Renal cortex interstitium (tissue), 15 donors: ENCODE results near the gene COL15A1. TPM values are rescaled to one million over a fixed set of nuclear protein-coding genes. Genes with fewer than 3 reads are reported as not detected.
A peak's percentile ranks its signal among the peaks of the same experiment; 100 is the strongest.
"Not testable (repeated sequence)": the region's sequence is repeated elsewhere in the genome, so short reads cannot be mapped to it uniquely, and the experiment has no call there.

ENCODE experiments used
- DNase-seq, 11 donors: peaks; one replicate each; pipeline ENCODE4 v3.0.0-alpha.2; 2013; ENCODE audit warnings: low read depth in 9 of 11, low spot score in 4 of 11; ENCODE audit errors: extremely low read depth in 1 of 11
- long read RNA-seq, 16 experiments: transcript quantifications; one replicate each; lab custom pipeline, GENCODE V29; 2026
- polyA plus RNA-seq, 3 donors: library from polyadenylated mRNA; unstranded; fragments of 120-200 nt; gene quantifications; one replicate each; pipeline ENCODE4 v1.2.1, GENCODE V29; 2013; ENCODE audit not compliant: insufficient read length in 3 of 3

COL15A1 gene
- 10 to 100 TPM; 22.2 to 30.3 (median 23.0) TPM for polyA plus RNA-seq
- long read RNA-seq, donor 1, full-length matches to known transcripts: 3 of 3 reads
- long read RNA-seq, donor 1, partial matches to known transcripts: 0 of 3 reads
- long read RNA-seq, donor 1, other reads (novel, unspliced or antisense): 0 of 3 reads
- long read RNA-seq, donor 2: 0 reads
- long read RNA-seq, donor 3, partial matches to known transcripts: 70 of 72 reads
- long read RNA-seq, donor 3, other reads (novel, unspliced or antisense): 0 of 72 reads
- long read RNA-seq, donor 4: 0 reads
- long read RNA-seq, donor 5: 0 reads
- long read RNA-seq, donor 6, partial matches to known transcripts: 0 of 3 reads
- long read RNA-seq, donor 6, other reads (novel, unspliced or antisense): 0 of 3 reads
- long read RNA-seq, donor 7, partial matches to known transcripts: 18 of 18 reads
- long read RNA-seq, donor 7, other reads (novel, unspliced or antisense): 0 of 18 reads
- long read RNA-seq, donor 8, partial matches to known transcripts: 0 of 1 reads
- long read RNA-seq, donor 8, other reads (novel, unspliced or antisense): 0 of 1 reads
- long read RNA-seq, donor 9, partial matches to known transcripts: 28 of 29 reads
- long read RNA-seq, donor 9, other reads (novel, unspliced or antisense): 0 of 29 reads
- long read RNA-seq, donor 10, full-length matches to known transcripts: 3 of 3 reads
- long read RNA-seq, donor 10, partial matches to known transcripts: 0 of 3 reads
- long read RNA-seq, donor 10, other reads (novel, unspliced or antisense): 0 of 3 reads
- long read RNA-seq, donor 11, partial matches to known transcripts: 18 of 19 reads
- long read RNA-seq, donor 11, other reads (novel, unspliced or antisense): 0 of 19 reads
- long read RNA-seq, donor 12, full-length matches to known transcripts: 1 of 22 reads
- long read RNA-seq, donor 12, partial matches to known transcripts: 21 of 22 reads
- long read RNA-seq, donor 12, other reads (novel, unspliced or antisense): 0 of 22 reads
- long read RNA-seq, donor 13: 0 reads
- long read RNA-seq, donor 14, full-length matches to known transcripts: 2 of 2 reads
- long read RNA-seq, donor 14, partial matches to known transcripts: 0 of 2 reads
- long read RNA-seq, donor 14, other reads (novel, unspliced or antisense): 0 of 2 reads
- long read RNA-seq, donor 15: 0 reads
- long read RNA-seq, donor 16, full-length matches to known transcripts: 1 of 7 reads
- long read RNA-seq, donor 16, partial matches to known transcripts: 6 of 7 reads
- long read RNA-seq, donor 16, other reads (novel, unspliced or antisense): 0 of 7 reads

- DNase-seq: peak in 4 of 11 donors; percentile 34 to 43 (median 36)
Observed at GRCh38 chr9:98943682-98944056, at the start of gene COL15A1. TSS of gene COL15A1 (plus strand) at chr9:98943907. CDS start at chr9:98944062, 155 bp downstream.

- no peak for DNase-seq
Observed at GRCh38 chr9:98894171-98894570, 49.5 kb upstream of the COL15A1 start.

- DNase-seq: no peak
Observed at GRCh38 chr9:98894761-98895160, 48.9 kb upstream of the COL15A1 start.

- DNase-seq: no peak
Observed at GRCh38 chr9:98896632-98897031, 47.1 kb upstream of the COL15A1 start.

- no peak for DNase-seq
Observed at GRCh38 chr9:98897745-98898144, 46.0 kb upstream of the COL15A1 start.

GRCh38 chr9:98899408-98900056, 44.2 kb upstream of the COL15A1 start:
- DNase-seq: peak in 5 of 11 donors; percentile 40 to 67 (median 53)

GRCh38 chr9:98900244-98900643, 43.5 kb upstream of the COL15A1 start:
- no peak for DNase-seq

GRCh38 chr9:98900725-98901124, 43.0 kb upstream of the COL15A1 start:
- DNase-seq: no peak

GRCh38 chr9:98901843-98902242, 41.9 kb upstream of the COL15A1 start:
- not testable (repeated sequence) for DNase-seq

GRCh38 chr9:98902516-98902915, 41.2 kb upstream of the COL15A1 start:
- DNase-seq: no peak

GRCh38 chr9:98902925-98903324, 40.8 kb upstream of the COL15A1 start:
- no peak for DNase-seq

GRCh38 chr9:98903961-98904411, 39.7 kb upstream of the COL15A1 start:
- no peak for DNase-seq

- no peak for DNase-seq
Observed at GRCh38 chr9:98905015-98905414, 38.7 kb upstream of the COL15A1 start.

GRCh38 chr9:98906273-98907040, 37.2 kb upstream of the COL15A1 start:
- no peak for DNase-seq

- DNase-seq: no peak
Observed at GRCh38 chr9:98907055-98907454, 36.7 kb upstream of the COL15A1 start.

GRCh38 chr9:98908897-98909634, 34.6 kb upstream of the COL15A1 start:
- no peak for DNase-seq

GRCh38 chr9:98909935-98910334, 33.8 kb upstream of the COL15A1 start:
- DNase-seq: no peak
